Measurements from ENCODE around the gene COIL. TPM values are rescaled to one million over a fixed set of nuclear protein-coding genes. Genes with fewer than 3 reads are reported as not detected.

Gene COIL
- total RNA-seq, 2 experiments from 2014 or later = 17.6 to 17.8 TPM

DNA sequence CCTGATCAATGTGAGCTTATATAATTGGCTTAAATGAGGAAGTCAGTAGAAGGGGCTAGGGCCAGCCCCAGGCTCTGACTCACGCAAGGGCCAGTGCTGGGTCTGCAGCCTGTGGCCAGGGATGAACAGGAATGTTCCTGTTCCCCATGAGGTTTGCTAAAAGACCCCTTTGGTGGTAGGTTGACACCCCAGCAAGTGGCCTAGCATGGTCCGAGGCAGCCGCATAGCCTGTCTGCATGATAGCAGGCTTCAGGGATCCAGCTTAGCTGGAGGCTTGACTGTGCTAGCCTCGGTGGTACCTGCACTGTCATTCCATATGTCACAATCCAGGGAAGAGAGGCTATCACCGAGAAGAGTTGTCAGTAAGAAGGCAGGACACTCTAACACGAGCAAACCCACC lies 70.5 kb downstream of the COIL start:
- H3K4me3 Mint-ChIP-seq = no peak overlapping the region
- ATAC-seq = no peak
- H3K9me3 Mint-ChIP-seq (ENCODE audit: insufficient read depth) = peaks cover 9% of the 10 kb centered on the region
- H3K27ac Mint-ChIP-seq = no peak overlapping the region
- H3K27me3 Mint-ChIP-seq (ENCODE audit: low read depth) = no peaks in the 10 kb centered on the region
- POLR2A ChIA-PET = interaction anchor here (1.1 kb wide), 1 partner anchor 56 kb away, joined by 3 read pairs; the partner anchor contains the start of genes C17orf67 and DGKE
- no peak for DNase-seq
- H3K4me1 Mint-ChIP-seq (ENCODE audit: low read depth) = no peaks in the 10 kb centered on the region
- CTCF ChIA-PET = interaction anchor here (0.9 to 1.9 kb wide), 2 partner anchors 37 to 71 kb away, joined by 3 to 7 read pairs; no protein-coding TSS in a partner anchor
- peaks cover 90% of the 10 kb centered on the region for H3K36me3 Mint-ChIP-seq (ENCODE audit: low read depth)

Other genes with a start within 250 kb of the COIL start
- 1 to 10 TPM; 3.1 to 3.2 TPM for gene C17orf67, start 127.1 kb downstream of the COIL start, total RNA-seq
- 10 to 100 TPM; 30.8 to 31.1 TPM for gene DGKE, start 126.9 kb downstream of the COIL start, total RNA-seq
- gene TRIM25, start 47.0 kb downstream of the COIL start, total RNA-seq = 100 to 1,000 TPM; 131 to 142 TPM
- 10 to 100 TPM; 13.4 to 13.7 TPM for gene SCPEP1, start 17.1 kb upstream of the COIL start, total RNA-seq
- 10 to 100 TPM; 30.0 to 33.6 TPM for gene AKAP1, start 124.2 kb upstream of the COIL start, total RNA-seq